HG02759 (cell line): ENCODE results near the gene PERCC1.

ENCODE experiments used
- ATAC-seq: cut with Tn5 transposase; IDR thresholded peaks from one replicate; pipeline ENCODE4 v1.9.1; 2021; ENCODE audit warnings: mild to moderate bottlenecking, moderate library complexity; ENCODE audit not compliant: unreplicated experiment

Gene PERCC1

DNA sequence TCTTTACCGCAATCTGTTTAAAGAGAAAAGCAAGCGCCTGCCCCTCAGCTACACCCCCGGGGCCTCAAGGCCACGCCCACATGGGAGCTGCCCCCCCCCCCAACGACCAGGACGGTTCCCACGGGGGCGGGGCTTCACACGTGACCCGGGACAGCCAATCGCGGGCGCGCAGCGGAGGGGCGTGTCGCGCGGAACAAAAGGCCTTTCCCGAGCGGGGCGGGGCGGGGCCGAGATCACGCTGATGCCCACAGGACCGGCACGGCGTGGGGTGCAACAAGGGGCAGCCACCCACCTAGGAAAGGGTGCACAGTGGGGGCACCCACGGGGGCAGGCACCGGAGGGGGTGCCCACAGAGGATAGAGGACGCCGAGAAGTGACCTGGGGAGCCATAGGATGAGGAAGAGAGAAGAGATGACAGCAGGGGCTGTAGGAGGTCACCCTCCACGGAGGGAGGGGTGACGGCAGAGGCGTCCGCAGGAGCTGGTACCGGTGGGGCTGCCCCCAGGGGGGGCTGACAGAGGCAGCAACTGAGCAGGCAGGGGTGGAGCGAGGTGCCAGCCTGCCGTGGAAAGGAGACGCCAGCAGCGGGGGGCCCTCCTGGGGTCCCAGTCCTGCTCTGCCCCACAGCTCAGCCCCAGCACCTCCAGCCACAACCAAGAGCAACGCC is 22.6 kb upstream of the PERCC1 start:
- peak; percentile 86 for ATAC-seq

DNA sequence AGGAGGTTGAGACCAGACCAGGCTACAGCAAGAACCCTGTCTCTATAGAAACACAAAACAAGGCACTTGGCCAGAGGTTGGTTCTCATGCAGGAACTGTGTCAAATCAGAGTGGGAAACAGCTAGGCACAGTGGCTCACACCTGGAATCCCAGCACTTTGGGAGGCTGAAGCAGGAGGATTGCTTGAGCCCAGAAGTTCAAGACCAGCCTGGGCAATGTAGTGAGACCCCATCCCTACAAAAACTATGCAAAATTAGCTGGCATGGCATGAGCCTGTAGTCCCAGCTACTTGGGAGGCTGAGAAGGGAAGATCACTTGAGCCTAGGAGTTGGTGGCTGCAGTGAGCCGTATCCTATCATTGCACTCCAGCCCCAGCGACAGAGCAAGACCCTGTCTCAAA is 18.0 kb upstream of the PERCC1 start:
- ATAC-seq: no peak

DNA sequence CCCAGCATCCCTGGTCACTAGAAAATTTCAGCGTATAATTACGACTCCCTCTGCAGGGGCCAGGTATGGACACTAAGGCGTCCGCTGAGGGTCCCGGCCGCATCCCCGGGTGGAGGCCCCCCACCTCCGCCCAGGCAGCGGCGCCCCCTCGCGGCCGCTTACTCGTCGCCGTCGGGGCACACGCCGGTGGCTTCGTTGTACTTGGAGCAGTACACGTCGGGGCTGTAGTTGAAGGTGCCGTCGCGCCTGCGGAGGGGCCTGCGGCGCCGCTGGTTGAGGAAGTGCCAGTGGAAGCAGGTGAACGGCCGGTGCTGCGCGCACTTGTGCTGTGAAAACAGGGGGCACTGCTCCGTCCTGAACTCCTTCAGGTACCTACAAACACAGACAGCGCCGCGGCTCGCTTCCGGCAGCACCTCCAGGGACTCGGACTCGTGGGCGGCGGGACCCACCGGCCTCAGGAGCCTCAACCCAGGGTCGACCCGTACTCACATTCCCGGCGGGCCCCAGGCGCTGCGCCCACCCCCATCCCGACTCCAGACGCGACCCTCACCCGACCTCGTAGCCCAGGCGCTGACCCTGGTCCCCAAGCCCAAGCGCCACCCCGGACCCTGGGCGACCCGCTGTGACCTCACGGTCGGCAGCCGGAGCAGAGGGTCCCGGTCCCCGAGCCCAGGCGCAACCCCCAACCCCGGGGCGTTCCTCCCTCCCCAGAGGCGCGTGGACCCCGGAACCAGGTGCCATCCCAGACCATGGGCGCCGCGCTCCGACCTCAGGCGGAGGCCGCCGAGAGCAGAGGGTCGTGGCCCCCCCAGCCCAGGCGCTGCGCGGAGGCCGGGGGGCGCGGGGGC is 17.0 kb upstream of the PERCC1 start:
- ATAC-seq: peak; percentile 49

DNA sequence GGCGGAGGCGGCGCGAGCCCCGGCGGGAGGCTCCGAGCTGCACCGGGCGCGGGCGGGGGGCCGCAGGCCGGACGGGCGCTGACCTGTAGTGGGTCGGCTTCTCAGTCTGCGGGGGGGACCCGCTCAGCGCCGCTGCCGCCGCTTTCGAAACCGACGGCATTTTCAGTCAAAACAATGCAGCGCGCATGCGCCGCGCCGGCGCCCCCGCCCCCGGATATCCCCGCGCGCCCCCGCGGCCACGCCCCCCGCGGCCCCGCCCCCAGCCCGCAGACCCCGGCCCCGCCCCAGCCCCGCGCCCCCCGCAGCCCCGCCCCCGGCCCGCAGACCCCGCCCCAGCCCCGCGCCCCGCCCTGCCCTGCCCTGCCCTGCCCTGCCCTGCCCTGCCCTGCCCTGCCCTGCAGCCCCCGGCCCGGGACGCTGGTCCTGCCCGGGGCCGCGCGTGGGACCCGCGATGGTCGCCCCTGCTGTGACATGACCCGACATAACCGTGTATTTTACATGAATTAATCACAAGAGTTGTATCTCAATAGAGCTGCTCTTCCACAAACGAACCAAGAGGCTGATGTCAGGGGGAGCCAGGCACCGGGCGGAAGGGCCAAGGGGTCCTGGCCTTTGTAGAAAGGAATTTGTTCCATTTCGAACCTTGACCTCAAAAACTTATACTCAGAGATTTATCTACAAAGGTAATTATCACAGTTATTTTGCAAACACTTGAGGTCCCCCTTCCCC is 16.2 kb upstream of the PERCC1 start, which contains the start of gene UNKL:
UNKL (minus strand) TSS at position 173 of the 729 bp plus-strand sequence; CDS start at position 160, 13 bp downstream.
- peak; percentile 66 for ATAC-seq

DNA sequence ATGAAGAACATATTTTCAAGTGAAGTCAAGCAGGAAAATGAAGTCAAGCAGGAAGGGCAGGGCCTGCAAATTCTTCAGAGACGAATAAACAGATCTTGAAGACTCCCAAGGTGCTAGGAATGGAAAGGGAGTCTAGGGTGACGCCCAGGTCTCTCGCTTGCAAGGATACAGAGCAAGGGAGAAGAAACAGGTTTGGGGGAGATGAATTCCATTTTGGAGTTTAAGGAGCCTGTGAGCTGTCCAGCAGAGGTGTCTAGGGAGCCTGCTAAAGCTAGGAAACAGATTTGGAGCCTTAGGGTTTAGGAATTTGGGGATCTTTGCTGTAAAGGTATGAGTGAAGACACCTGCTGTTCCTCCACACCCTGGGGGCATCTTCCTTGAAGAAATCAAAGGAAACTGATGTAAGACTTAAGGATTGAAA is 14.3 kb upstream of the PERCC1 start:
- ATAC-seq: no peak

DNA sequence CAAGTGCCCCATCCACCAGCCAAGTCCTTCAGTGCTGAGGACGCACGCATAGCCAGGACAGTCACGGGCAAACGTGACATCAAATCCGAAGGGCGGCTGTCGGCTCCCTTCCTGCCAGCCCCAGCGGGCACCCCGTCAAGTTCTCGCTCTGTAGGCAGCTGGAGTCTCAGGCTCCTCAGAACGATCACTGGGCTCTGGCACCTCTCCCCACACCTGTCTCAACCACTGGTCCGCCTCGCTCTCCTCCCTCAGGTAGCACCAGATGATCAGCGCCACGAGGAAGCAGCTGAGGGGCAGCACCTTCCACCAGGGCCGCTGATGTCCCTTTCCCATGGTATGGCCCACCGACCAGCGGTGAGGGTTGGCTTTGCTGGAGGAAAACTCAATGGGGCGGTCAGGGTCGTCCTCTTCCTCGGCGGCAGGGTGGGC is 10.8 kb upstream of the PERCC1 start:
- peak; percentile 3 for ATAC-seq

DNA sequence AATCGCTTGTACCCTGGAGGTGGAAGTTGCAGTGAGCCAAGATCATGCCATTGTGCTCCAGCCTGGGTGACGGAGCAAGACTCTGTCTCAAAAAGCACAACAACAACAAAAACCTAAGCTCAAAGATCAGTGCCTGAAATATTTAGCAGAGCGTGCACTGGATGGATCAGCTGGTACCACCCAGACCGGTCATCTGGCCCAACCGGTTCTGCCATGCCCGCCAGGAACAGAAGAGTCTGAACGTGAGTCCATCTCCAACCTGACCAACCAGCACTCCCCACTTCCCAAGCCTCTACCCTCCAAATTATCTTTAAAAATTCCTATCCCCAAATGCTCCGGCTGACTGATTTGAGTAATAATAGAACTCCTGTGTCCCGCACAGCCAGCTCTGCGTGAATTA is 8.8 kb upstream of the PERCC1 start:
- ATAC-seq: no peak

DNA sequence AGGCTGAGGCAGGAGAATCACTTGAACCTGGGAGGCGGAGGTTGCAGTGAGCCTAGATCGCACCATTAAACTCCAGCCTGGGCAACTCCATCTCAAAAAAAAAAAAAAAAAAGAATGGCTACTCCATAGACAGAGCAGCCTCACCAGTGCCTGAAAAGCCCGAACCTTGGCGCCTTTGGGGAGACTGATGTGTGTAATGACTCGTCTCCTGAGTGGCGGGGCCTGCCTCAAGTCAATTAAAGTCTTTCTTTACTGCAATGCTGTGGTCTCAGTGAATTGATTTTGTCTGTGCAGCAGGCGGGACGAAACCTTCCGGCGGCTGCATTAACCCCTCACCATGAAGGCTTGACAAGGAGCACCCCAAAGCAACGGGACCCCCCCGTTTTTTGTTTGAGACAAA is 6.8 kb upstream of the PERCC1 start:
- no peak for ATAC-seq

DNA sequence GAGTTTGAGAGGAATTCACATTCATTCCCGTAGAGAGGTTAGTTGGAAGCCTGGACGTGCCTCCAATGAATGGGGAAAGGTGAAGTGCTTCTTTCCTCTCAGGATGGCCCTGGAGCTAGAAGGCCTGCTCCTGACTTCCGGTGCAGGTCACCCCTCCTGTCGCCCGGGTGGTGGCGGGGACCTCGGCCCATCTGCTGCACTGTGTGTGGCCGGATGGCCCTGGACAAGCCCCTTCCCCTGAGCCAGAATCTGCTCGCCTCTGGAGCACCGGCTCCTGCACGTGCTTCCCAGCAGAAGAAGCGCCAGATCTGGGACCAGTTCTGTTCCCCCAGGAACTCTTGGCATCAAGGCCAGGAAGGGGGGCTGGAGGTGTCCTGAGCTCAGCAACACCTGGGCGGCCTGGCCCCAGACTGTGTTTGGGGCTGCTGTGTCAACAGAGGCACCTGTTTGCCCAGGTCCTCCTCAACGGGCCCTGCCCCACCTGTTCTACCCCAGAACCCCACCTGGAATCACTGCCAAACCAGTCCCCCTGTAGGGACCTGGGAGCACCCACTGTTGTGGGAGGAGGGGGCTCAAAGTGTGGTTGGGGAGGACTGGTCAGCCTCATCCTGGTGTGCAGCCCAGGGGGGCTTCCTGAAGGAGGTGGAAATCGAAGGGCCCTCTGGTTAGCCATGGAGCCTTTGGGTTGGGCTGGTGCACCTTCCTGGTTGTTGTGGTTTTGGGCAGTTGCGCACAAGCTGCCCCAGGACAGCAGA is 5.1 kb upstream of the PERCC1 start:
- no peak for ATAC-seq

DNA sequence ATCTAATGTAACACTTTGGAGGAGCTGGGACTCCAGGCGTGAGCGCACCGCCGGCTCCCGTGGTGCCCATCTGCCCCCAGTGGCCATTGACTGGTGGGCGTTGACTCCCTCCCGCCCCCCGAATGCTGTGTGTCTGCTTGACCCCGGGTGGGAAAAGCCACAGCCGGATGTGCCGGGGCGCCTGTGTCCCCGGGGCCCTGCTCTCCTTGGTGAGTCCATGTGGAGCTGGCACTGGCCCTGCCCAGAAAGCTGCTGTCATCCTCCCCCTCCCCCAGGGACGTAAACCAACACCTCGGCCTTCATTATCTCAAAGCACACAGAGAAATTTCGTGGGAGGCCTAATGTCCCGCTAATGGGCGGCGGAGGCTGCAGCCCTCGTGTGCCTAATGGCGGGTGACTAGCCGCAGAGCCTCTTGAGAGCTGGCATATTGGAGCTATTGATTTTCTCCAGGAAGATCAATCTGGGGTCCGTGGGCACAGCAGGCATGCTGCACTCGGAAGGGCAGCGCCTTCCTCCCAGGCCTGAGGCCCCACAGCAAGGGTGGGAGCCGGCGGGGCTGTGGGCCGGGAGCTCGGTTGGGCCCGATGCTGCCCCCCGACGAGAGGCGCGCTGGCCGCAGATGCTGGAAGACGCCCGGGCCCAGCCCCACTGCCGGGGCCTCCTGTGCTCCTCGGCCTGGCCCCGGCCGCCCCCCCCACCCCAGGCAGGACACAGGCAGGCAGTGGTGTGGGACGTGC is 4.0 kb upstream of the PERCC1 start:
- no peak for ATAC-seq

DNA sequence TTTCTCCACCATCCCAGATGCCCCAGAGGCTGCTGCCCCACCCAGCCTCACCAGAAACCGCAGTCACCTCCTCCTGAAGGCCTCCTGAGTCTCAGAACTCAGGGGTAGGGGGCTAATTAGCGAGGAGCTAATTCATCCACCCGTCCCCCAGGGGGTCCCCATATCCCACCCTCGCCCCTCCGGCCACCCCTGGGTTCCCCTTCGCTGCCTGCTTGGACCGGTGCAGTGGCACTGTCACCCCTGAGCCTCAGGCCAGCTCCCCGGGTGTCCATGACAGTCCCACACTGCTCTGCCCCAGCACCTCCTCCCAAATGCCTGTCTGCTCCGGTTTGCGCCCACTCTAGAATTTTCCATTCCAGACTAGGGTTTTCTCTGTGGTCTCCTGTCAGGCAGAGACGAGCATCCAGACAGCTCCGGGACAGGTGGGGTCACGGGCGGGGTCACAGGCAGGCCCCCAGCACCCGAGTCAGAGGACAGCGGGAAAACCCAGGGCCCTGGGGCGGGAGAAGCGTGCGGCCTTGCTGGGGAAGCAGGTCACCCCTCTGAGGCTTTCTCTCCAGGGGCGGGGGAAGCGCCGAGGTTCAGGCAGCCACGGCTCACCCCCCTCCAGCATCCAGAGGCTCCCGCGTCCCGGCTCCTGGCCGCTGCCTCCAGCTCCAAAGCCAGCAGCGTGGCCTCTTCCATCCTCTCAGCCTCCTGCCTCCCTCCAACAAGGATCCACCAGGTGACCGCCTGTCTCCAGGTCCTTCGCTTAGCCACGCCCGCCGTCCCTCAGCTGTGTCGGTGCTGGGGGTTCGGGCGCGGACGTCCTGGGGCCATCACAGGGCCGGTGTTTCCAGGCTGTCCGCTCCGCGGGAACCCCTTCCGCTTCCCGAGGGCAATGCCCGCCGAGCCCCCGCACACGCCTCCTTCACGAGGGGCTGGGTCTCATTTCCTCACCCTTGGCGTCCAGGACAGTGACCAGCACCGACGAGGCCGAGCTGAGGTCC is 3.1 kb upstream of the PERCC1 start:
- no peak for ATAC-seq

DNA sequence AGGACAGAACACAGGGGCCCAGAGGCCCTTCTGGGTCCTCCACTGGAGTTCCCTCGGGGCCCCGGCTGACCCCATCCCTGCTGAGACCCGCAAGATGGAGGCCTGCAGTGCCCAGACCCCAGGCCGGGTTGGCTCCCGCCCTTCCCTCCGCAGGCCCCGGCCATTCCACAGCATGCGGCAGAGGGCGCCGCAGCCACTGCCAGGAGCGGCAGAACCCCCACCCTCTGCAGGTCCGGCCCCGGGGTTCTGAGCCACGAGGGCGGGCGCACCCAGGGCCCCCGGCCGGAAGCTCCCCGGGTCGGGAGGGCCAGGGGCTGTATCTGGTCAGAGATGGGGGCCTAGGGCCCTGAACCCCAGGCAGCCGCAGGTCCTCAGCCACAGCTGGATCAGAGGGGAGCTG is 2.4 kb upstream of the PERCC1 start:
- peak; percentile 45 for ATAC-seq

DNA sequence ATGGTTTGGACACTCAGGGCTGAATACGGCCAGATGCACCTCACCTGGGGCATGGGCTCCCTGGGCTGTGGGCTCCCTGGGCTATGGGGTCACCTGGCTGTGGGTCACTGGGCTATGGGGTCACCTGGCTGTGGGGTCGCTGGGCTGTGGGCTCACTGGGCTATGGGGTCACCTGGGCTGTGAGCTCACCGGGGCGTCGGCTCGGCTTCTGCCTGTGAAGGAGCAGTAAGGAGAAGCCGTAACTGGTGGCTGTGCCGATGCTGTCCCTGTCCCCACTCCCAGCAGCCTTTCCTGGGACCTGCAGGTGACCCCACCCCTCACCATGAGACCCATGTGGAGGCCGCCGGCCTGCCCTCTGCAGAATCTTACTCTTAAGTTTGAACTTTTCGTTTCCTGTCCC is 1.9 kb upstream of the PERCC1 start:
- ATAC-seq: no peak

DNA sequence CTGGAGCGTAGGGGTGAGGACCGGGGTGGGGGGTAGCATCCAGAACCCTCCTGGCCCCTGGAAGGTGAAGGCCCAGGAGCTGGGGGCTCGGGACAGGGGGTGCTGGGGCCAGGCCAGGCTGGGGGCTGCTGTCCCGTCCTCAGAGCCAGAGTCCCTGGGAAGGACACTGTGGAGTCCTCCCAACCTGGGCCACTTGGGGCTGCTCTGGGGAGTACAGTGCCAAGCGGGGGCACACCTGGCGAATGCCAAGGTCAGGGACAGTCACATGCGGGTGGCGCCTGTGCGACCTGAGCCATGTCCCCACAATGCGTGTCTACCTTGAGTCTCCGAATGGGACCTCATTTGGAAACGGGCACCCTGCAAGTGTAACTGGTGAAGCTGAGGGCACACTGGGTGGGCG is 1.2 kb upstream of the PERCC1 start:
- ATAC-seq: no peak

DNA sequence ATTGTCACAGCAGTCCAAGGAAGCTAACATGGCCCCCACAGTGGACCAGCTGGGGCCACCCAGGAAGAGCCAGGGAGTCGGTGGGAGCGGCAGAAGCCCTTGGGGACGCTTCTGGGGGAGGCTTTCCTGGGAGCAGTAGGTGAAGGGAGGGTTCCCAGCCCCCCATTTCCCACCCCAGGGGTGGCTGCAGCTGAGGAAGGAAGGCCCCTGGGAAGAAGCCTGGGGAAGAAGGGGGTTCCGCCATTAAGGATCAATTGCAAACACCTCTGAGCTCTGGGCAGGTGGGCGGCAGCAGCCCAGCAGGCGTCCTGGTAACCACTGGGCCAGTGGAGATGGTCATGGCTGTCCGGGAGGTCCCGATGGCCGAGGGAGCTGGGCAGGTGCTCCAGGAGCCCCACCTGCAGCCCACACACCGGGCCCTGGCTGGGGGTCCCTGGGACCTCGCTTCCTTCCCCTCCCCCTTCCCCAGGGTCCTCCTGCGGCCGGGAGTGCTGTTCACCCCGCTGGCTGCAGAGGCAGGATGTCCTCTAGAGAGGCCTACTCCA is 592 bp upstream of the PERCC1 start:
- ATAC-seq: no peak

DNA sequence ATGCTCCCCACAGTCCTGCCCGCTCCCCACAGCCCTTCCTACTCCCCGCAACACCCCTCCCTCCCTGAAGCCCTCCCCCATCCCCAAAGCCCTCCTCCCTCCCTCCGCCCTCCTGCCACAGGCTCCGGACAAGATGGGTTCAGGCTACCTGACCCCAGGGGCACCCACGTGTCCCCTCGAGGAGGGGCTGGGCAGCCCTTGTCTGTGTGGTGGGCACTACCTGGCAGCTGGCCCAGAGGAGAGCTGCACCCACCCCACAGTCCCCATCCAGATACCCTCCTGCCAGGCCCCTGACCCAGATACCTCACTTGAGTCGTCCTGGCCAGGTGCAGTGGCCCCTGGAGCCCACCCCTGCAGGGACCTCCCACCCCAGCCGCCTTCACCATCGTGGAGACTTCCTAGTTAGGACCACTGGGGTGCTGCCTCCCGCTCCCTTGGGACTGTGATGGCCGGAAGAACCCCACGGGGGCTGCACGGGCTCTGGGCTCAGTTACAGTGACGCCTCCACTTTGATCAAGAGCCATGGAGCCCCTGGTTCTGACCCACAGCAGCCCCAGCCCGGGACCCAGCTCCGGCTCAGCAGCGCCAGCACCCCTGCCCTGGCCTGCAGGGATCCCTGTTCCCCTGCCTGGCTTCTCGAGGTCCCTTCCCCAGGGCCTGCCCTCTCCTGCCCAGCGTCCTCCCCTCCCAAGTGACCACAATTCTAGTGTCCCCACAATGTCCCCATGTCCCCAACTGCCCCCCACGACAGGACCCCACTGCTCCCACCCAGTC is 806 bp downstream of the PERCC1 start:
- no peak for ATAC-seq

DNA sequence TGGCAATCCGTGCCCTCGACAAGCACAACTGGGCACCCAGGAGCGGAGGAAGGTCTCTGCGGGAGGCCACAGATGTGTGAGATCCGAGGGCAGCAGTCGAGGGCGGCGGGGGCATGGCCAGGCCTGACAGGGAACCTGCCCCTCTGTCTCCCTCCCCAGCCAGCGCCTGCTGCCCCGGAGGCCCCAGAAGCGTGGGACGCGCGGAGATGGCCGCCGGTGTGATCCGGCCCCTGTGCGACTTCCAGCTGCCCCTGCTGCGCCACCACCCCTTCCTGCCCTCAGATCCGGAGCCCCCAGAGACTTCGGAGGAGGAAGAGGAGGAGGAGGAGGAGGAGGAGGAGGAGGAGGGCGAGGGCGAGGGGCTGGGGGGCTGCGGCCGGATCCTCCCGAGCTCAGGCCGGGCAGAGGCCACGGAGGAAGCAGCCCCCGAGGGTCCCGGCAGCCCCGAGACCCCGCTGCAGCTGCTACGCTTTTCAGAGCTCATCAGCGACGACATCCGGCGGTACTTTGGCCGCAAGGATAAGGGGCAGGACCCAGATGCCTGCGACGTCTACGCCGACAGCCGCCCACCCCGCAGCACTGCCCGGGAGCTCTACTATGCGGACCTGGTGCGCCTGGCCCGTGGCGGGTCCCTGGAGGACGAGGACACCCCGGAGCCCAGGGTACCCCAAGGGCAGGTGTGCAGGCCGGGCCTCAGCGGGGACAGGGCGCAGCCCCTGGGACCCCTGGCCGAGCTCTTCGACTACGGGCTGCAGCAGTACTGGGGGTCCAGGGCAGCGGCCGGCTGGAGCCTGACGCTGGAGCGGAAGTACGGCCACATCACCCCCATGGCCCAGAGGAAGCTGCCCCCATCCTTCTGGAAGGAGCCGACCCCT is 1.7 kb downstream of the PERCC1 start:
- no peak for ATAC-seq
